CD1c-positive myeloid dendritic cell (primary cell): Measurements from ENCODE around the gene CCL16.
"Not testable (repeated sequence)": the region's sequence is repeated elsewhere in the genome, so short reads cannot be mapped to it uniquely, and the experiment has no call there.

Experiments
- DNase-seq: peaks from one replicate; pipeline ENCODE4 v3.0.0-alpha.2; 2016; ENCODE audit errors: extremely low spot score

The CCL16 gene

GRCh38 chr17:35981246-35981645, at the start of gene CCL16:
Gene CCL16, minus strand, starts transcription at chr17:35981497. Its CDS starts 77 bp downstream, at chr17:35981420.
- DNase-seq, result no peak

- DNase-seq, result no peak
Measured at GRCh38 chr17:36030956-36031355, 49.7 kb upstream of the CCL16 start.

- no peak for DNase-seq
Measured at GRCh38 chr17:36027761-36028160, 46.5 kb upstream of the CCL16 start.

- DNase-seq, result no peak
Measured at GRCh38 chr17:36024106-36024869, 43.0 kb upstream of the CCL16 start.

- DNase-seq, result no peak
Measured at GRCh38 chr17:36019423-36019822, 38.1 kb upstream of the CCL16 start.

DNA sequence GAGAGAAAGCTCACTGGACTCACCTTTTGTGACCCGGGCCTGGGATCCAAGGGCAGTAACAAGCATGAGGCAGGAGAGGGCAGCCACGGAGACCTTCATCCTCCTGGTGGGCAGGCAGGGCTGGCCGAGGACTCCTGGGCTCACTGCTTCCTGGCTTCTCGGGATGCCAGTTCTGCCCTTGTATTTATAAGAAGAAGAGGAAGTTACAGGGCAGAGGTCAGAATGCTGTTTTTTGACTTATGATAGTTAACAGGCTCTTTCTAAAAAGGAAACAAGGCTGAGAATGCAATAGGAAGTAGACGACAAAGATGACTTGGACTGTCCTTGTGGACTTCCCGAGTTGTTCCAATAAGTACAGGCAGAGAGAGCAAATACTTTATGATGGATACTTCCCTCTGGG, 36.5 kb upstream of the CCL16 start, which contains the start of gene CCL23:
Gene CCL23 (minus strand): TSS at position 174 of the 400 bp plus-strand sequence. CDS start 75 bp downstream, at position 99.
- DNase-seq, result peak; percentile 65

DNA sequence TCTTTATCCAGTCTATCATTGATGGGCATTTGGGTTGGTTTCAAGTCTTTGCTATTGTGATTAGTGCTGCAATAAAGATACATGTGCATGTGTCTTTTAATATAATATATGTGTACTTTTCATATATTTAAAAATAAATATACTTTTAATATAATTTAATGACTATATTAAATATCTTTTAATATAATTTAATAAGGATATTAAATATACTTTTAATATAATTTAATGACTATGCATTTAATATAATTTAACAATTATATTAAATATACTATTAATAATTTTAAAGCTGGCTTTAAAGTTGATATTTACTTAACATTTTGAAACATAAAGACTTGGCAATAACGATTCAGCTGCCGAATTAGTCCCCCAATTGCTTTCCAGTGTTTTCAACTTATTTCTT, 35.3 kb upstream of the CCL16 start:
- no peak for DNase-seq

GRCh38 chr17:36015895-36016294, 34.6 kb upstream of the CCL16 start:
- DNase-seq, result not testable (repeated sequence)

DNA sequence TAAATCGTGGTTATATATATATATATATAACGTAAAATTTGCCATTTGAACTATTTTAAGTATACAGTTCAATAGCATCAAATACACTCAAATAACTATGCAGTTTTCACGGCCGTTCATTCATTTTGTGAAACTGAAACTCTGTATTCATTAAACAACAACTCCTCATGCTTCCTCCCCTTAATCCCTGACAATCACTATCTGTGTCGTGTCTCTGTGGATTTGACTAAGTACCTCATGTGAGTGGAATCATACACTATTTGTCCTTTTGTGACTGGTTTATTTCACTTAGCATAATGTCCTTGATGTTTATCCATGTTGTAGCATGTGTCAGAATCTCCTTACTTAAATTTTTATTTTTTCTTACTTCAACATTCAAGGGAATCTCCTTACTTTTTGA, 33.6 kb upstream of the CCL16 start:
- DNase-seq, result no peak

- no peak for DNase-seq
Measured at GRCh38 chr17:36011201-36011600, 29.9 kb upstream of the CCL16 start.

DNA sequence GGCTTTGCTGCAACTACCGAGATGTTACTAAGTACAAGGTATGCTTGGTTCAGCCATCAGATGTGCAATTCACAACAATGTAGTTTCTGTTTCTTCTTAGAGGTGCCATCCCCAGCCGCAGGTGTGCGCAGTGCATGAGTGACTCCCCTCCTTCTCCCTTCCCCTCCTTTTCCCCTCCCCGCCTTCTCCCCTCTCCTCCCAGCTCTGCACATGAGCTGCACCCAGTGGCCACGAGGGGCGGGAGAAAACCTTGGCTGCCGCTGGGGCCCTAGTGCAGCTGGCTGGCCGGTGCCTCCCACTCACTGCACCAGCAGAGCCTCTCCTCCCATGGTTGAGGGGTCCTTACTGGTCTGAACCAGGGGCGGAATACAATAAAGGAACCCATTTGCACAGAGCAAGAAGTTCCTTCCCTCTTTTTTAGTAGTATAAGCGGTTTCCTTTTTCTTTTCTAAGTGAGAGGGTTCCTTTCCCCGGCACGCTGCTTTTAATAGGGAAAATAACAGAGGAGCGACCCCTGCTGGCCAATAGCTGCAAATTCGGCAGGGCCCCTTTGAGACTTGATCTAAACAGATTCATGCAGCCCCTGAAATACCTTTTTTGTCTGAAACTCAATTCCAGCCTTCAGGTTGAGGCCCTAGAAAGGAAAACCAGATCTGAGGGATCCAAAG, 27.8 kb upstream of the CCL16 start:
- DNase-seq, result peak; percentile 50

- no peak for DNase-seq
Measured at GRCh38 chr17:36004594-36005108, 23.4 kb upstream of the CCL16 start.

- DNase-seq, result no peak
Measured at GRCh38 chr17:36002631-36003030, 21.3 kb upstream of the CCL16 start.

- DNase-seq, result no peak
Measured at GRCh38 chr17:36001862-36002603, 20.7 kb upstream of the CCL16 start.

GRCh38 chr17:36001110-36001771, 19.9 kb upstream of the CCL16 start, which contains the start of gene CCL15:
Gene CCL15, minus strand, starts transcription at chr17:36001553. Its CDS starts 61 bp downstream, at chr17:36001492.
- no peak for DNase-seq

DNA sequence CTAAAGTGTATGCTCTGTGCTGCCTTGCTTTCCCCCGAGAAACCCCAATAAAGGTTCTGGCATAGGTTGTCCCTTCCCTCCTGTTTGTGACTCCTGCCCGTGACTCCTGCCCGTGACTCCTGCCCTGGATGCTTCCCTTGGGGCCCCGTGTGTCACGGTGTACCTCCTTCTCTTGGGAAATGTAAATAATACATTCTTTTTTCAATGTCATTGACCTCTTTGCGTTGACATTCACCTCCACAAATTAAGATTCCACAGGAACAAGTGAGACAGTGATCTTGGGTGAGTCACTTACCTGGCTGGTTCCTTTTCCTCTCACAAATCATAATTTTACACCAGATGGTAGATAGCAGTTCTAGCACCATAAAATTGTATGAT, 19.4 kb upstream of the CCL16 start:
- no peak for DNase-seq

DNA sequence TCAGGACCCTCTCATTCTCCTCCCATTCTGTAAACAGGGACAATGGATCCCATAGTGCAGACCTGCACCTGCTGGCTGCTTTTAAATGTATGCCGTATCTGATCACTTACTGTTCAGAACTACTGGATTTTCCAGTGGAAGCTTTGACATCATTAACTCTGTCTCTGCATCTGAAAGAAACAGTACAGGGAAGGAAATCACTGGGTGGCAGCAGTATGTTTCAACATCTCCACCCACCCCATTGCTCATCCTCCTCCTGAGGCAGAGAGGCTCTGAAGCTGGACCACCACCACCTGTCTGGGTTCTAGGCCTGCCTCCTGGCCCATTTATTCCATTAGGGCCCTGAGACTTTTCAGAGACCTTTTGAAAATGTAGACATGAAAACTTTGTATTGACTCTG, 17.5 kb upstream of the CCL16 start:
- no peak for DNase-seq

DNA sequence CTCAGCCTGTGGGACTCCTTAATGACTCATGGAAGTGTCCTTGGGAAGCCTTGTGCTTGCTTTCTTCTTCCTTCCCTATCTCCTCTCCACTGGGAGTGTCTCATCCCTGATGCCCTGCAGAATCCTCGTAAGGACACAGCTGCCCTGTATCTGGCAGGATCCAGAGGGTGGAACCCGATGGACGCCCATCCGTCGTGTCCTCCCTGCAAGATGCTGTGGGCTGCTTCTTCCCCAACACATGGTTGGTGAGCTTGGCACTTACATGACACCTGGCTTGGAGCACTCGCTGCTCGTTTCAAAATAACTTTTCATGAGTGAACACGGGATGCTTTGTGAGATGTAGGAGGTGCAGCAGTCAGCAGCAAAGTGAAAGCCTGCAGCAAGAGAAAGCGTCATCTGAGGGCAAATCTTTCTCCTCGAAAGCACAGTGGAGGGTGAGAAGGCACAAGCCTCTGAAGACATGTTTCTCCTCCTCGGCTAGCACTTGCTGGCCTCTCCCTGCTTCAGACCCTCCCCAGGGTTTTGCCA, 16.8 kb upstream of the CCL16 start:
- no peak for DNase-seq

DNA sequence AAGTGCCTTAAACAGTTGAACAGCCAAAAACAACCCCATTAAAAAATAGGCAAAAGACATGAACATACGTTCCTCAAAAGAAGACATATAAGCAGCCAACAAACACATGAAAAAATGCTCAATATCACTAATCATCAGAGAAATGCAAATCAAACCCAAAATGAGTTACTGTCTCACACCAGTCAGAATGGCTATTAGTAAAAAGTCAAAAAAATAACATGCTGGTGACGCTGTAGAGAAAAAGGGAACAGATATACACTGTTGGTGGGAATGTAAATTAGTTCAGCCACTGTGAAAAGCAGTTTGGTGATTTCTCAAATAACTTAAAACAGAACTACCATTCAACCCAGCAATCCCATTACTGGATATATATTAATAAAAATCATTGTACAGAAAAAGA, 14.0 kb upstream of the CCL16 start:
- DNase-seq, result not testable (repeated sequence)

DNA sequence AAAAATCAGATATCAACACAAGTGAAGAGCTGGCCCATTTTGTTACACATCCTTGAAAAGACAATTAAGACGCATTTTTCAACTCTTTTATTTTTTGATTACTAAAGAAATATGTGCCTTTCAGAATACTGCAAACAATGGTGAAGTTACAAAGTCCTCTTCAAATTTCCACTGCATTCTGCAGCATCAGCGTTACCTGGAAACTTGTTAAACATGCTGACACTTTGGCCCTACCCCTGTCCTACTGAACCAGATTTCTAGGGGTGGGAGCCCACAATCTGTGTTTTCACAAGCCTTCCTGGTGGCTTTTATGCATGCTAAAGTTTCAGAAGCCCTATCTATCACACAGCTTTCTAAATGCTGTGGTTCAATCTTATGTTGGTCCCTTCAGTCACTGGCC, 9.8 kb upstream of the CCL16 start:
- DNase-seq, result no peak

DNA sequence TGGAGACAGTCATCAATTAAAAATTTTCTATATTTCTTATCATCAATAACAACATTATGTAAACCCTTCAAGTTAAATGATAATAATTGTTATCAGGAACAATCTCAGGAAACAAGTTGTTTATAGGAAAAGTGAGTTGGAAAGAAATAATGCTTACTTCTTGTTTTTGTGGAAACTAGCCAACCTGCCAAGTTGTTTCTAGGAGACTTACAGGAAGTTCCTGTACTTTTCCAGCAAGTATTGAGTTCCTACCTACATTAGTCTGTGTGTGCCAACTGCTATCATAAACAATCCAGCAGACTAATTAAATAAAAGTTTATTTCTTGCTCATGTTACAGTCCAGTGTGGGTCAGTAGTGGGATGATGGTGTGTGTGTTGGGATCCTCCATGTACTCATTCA, 6.9 kb upstream of the CCL16 start:
- no peak for DNase-seq
